ENCODE results near the gene ATG10. TPM values are rescaled to one million over a fixed set of nuclear protein-coding genes. Genes with fewer than 3 reads are reported as not detected.

The ATG10 gene
- total RNA-seq (9.0 TPM), polyA plus RNA-seq (ENCODE audit: insufficient read depth in 1 of 8, insufficient read length in 8 of 8, low replicate concordance in 1 of 8) (10 to 100 TPM in 3 of 8 donors, 1 to 10 TPM in 5; 7.4 to 10.7 (median 9.0) TPM)
- long read RNA-seq, donor 1, partial matches to known transcripts, result 3,542 of 3,713 reads
- long read RNA-seq, donor 1, other reads (novel, unspliced or antisense), result 171 of 3,713 reads
- long read RNA-seq, donor 2, result 0 reads
- long read RNA-seq, donor 3, partial matches to known transcripts, result 3,389 of 6,260 reads
- long read RNA-seq, donor 3, other reads (novel, unspliced or antisense), result 2,870 of 6,260 reads
- long read RNA-seq, donor 4, partial matches to known transcripts, result 0 of 1 reads
- long read RNA-seq, donor 4, other reads (novel, unspliced or antisense), result 0 of 1 reads
- long read RNA-seq, donor 5, partial matches to known transcripts, result 14,234 of 14,787 reads
- long read RNA-seq, donor 5, other reads (novel, unspliced or antisense), result 547 of 14,787 reads
- long read RNA-seq, donor 6, partial matches to known transcripts, result 16,010 of 16,466 reads
- long read RNA-seq, donor 6, other reads (novel, unspliced or antisense), result 452 of 16,466 reads
- long read RNA-seq, donor 7, partial matches to known transcripts, result 6,015 of 11,111 reads
- long read RNA-seq, donor 7, other reads (novel, unspliced or antisense), result 5,094 of 11,111 reads
- long read RNA-seq, donor 8, partial matches to known transcripts, result 9,157 of 9,499 reads
- long read RNA-seq, donor 8, other reads (novel, unspliced or antisense), result 341 of 9,499 reads
- long read RNA-seq, donor 9, partial matches to known transcripts, result 7,844 of 8,197 reads
- long read RNA-seq, donor 9, other reads (novel, unspliced or antisense), result 352 of 8,197 reads
- long read RNA-seq, donor 10, partial matches to known transcripts, result 13,953 of 14,101 reads
- long read RNA-seq, donor 10, other reads (novel, unspliced or antisense), result 146 of 14,101 reads
- long read RNA-seq, donor 11, partial matches to known transcripts, result 4,637 of 8,141 reads
- long read RNA-seq, donor 11, other reads (novel, unspliced or antisense), result 3,503 of 8,141 reads

DNA sequence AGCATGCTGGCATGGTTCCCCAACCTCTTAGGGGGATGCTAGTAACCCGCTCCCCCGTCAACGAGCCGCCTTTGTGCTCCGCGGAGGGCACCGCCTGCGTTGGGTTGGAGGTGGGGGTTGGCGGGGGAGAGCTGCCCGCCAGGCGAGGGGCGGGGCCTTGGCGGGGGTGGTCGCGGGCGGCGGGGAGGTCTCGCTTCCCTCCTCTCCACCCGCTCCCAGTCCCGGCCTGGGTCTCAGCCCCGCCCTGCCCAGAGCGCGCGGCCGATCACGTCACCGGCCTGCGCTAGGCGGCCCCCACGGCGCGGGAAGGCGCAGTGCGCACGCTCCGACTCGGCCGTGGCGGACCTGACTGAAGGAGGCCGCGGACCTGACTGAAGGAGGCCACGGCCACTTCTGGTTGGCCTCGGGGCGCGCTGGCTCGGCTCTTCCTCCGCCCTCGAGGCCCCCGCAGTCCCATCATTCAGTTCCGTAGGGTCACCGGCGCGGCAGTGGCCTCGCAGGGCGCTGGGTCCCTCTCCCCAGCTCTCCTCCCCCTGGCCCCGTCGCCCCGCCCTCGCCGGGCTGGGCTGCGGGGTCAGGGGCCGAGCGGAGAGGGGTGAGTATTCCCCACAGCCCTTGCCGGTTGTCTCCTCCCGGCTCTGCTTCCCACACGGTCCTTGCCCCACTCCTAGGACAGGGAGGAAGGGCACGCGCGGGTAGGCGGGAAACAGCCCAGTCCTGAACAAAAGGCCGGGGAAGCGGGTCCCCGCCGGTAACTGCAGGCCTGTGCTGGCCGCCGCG is at the start of gene ATG10:
TSS of gene ATG10 (plus strand) at position 312 of the 780 bp plus-strand sequence. CDS start 15,548 bp downstream, outside the sequence.
- peak within 1 kb of the TSS; percentile 87 for H3K4me3 ChIP-seq (ENCODE audit: low read length)
- peak; percentile 99 for DNase-seq
- H3K36me3 ChIP-seq (ENCODE audit: control insufficient read depth, insufficient read depth, low read length), result no peaks in the 10 kb centered on the region
- no peaks in the 10 kb centered on the region for H3K27me3 ChIP-seq (ENCODE audit: control insufficient read depth, insufficient read depth, low read length)
- no peaks in the 10 kb centered on the region for H3K9me3 ChIP-seq (replicated peaks; ENCODE audit: control insufficient read depth, low read depth, low read length)
- WGBS (ENCODE audit: insufficient coverage), result under 1% methylated on average over 54 of the region's 77 CpGs
- H3K4me1 ChIP-seq (ENCODE audit: control insufficient read depth, insufficient read depth, low read length), result no peaks in the 10 kb centered on the region
- H3K27ac ChIP-seq (ENCODE audit: low read length), result peak within 1 kb of the TSS; percentile 99

DNA sequence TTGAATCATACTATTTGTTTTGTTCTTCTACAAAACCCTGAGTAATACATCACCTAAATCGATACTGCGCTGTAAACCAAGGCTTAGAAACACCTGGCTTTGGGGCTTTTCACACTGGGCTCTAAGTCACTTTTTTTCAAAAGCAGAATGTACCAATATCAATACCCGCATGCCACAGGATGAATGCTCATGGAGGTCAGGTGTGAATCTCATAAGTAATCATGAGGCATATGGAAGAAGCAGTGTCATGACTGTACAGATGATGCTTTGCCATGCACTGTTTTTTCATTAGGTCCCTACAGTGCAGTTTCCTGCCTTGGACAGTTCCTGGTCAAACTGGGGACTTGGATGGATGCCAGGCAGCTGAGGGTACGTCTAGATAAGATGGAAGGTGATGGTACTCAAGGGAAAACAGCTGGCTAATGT is 49.0 kb upstream of the ATG10 start:
- Histone ChIP-seq H3K4me1 (ENCODE audit: control insufficient read depth, insufficient read depth, low read length) (peaks cover 4% of the 10 kb centered on the region), H3K9me3 (replicated peaks; ENCODE audit: control insufficient read depth, low read depth, low read length) (peaks cover 3% of the 10 kb centered on the region)

DNA sequence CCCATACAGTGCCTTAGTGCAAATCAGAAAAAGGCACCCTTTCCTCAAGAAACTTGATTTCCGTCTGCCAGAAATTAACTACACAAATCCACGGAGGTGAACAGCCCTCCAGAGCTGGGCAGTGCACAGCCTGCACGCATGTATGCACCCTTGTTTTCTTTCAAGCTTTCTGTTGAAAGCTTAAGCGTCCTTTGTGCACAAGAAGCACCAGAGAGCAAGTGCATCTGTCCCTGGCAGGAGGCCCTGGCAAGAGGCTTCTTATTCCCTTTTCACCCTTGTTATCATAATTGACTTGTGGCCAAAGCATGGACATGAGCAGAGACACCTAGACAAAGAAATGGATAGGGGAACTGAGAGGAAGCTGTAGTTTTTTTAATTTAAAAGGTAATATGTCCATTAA is 47.4 kb upstream of the ATG10 start:
- Histone ChIP-seq H3K27me3 (ENCODE audit: control insufficient read depth, insufficient read depth, low read length) (no peaks in the 10 kb centered on the region), H3K27ac (ENCODE audit: low read length) (no peak overlapping the region), H3K4me1 (ENCODE audit: control insufficient read depth, insufficient read depth, low read length) (peaks cover 4% of the 10 kb centered on the region), H3K4me3 (ENCODE audit: low read length) (no peak overlapping the region), H3K9me3 (replicated peaks; ENCODE audit: control insufficient read depth, low read depth, low read length) (peaks cover 3% of the 10 kb centered on the region), H3K36me3 (ENCODE audit: control insufficient read depth, insufficient read depth, low read length) (no peaks in the 10 kb centered on the region)
- 35% methylated on average over 4 of the region's 4 CpGs for WGBS (ENCODE audit: insufficient coverage)
- peak; percentile 28 for DNase-seq

More for the DNA sequence above, 49.0 kb upstream of the ATG10 start:
- DNase-seq, result peak; percentile 8
- no CpG with 5 or more reads among the region's 4 CpGs for WGBS (ENCODE audit: insufficient coverage)
- Histone ChIP-seq H3K4me3 (ENCODE audit: low read length) (no peak overlapping the region), H3K27me3 (ENCODE audit: control insufficient read depth, insufficient read depth, low read length) (no peaks in the 10 kb centered on the region), H3K27ac (ENCODE audit: low read length) (no peak overlapping the region), H3K36me3 (ENCODE audit: control insufficient read depth, insufficient read depth, low read length) (no peaks in the 10 kb centered on the region)

DNA sequence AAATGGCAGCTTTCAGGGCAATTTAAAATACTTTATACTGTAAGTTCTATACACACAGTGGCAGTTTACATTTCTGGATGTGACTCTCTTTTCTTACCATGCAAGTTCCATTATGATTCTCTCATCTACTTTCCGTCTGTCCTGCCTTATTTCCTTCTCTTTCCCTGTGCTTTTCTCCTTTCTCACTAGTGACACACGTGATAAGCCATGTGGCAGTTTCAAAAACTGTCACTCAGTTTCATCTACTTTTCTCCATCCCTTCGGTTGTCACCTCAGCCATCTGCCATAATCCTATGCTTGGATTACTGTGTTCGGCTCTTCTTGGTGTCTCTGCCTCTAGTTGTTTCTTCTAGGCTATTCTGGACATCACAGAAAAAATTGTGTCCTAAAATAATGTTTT is 46.8 kb upstream of the ATG10 start:
- no peaks in the 10 kb centered on the region for H3K36me3 ChIP-seq (ENCODE audit: control insufficient read depth, insufficient read depth, low read length)
- H3K9me3 ChIP-seq (replicated peaks; ENCODE audit: control insufficient read depth, low read depth, low read length), result peaks cover 3% of the 10 kb centered on the region
- 74% methylated on average over 2 of the region's 4 CpGs for WGBS (ENCODE audit: insufficient coverage)
- H3K27ac ChIP-seq (ENCODE audit: low read length), result no peak overlapping the region
- no peaks in the 10 kb centered on the region for H3K27me3 ChIP-seq (ENCODE audit: control insufficient read depth, insufficient read depth, low read length)
- no peak overlapping the region for H3K4me3 ChIP-seq (ENCODE audit: low read length)
- DNase-seq, result no peak
- H3K4me1 ChIP-seq (ENCODE audit: control insufficient read depth, insufficient read depth, low read length), result peaks cover 4% of the 10 kb centered on the region

DNA sequence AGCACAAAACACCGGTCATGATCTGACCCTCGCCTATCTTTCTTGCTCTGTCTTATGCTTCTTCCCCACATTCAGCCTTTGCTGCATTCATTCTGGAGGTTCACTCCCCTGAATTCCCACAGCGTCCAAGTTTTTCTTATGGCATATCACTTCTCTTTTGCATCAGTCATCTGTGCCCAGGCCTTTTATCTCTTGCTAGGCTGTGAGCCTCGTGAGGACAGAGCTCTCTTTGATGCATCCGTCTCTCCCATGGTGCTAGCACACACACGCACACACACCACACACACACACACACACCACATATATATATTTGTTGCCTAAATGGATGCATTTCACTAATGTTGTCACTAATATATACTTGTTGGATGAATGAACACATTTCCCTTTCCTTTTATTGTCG is 45.8 kb upstream of the ATG10 start:
- Histone ChIP-seq H3K4me3 (ENCODE audit: low read length) (no peak overlapping the region), H3K27me3 (ENCODE audit: control insufficient read depth, insufficient read depth, low read length) (no peaks in the 10 kb centered on the region), H3K9me3 (replicated peaks; ENCODE audit: control insufficient read depth, low read depth, low read length) (peaks cover 3% of the 10 kb centered on the region), H3K4me1 (ENCODE audit: control insufficient read depth, insufficient read depth, low read length) (peaks cover 4% of the 10 kb centered on the region), H3K27ac (ENCODE audit: low read length) (no peak overlapping the region), H3K36me3 (ENCODE audit: control insufficient read depth, insufficient read depth, low read length) (no peaks in the 10 kb centered on the region)
- DNase-seq, result no peak
- WGBS (ENCODE audit: insufficient coverage), result 69% methylated on average over 3 of the region's 7 CpGs

DNA sequence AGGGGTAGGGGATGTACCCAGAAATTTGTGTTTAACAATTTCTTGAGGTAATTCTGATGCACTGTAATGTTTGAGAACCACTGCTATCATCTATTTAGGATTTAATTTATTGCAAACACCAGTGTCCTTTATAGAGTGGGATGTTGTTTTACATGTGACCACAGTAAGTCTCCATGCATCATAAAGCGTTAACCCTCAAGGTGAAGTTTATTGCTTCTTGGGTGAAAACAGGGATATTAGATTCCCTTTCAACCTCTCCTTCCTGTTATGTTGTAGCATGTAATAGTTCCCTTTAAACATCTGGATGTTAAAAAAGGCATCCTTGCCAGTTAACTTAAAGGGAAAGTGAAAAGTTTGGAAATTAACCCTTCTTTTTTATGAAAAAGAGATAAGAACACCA is 35.8 kb upstream of the ATG10 start:
- no peaks in the 10 kb centered on the region for H3K4me1 ChIP-seq (ENCODE audit: control insufficient read depth, insufficient read depth, low read length)
- peaks cover 3% of the 10 kb centered on the region for H3K9me3 ChIP-seq (replicated peaks; ENCODE audit: control insufficient read depth, low read depth, low read length)
- H3K4me3 ChIP-seq (ENCODE audit: low read length), result no peak overlapping the region
- DNase-seq, result no peak
- no peaks in the 10 kb centered on the region for H3K36me3 ChIP-seq (ENCODE audit: control insufficient read depth, insufficient read depth, low read length)
- WGBS (ENCODE audit: insufficient coverage), result no CpG with 5 or more reads among the region's 1 CpG
- no peak overlapping the region for H3K27ac ChIP-seq (ENCODE audit: low read length)
- no peaks in the 10 kb centered on the region for H3K27me3 ChIP-seq (ENCODE audit: control insufficient read depth, insufficient read depth, low read length)

DNA sequence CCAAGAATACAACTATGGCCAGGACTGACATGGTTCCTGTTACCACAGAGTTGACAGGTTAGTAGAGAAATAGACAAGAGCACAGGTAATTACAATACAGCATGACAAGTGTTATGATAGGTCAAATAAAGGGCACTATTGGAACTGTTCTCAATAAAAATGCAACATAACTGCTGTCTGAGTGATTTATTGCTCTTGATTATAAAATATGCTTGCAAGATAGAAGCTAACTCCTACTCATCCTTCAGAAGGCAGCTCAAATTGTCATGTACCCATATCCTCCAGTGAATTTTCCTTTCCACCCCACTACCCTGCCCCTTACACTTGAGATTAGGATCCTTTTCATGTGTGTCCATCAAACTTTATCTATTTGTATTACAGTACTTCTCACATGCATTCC is 35.1 kb upstream of the ATG10 start:
- no peak overlapping the region for H3K4me3 ChIP-seq (ENCODE audit: low read length)
- peaks cover 7% of the 10 kb centered on the region for H3K9me3 ChIP-seq (replicated peaks; ENCODE audit: control insufficient read depth, low read depth, low read length)
- no peaks in the 10 kb centered on the region for H3K27me3 ChIP-seq (ENCODE audit: control insufficient read depth, insufficient read depth, low read length)
- no peaks in the 10 kb centered on the region for H3K4me1 ChIP-seq (ENCODE audit: control insufficient read depth, insufficient read depth, low read length)
- H3K36me3 ChIP-seq (ENCODE audit: control insufficient read depth, insufficient read depth, low read length), result no peaks in the 10 kb centered on the region
- DNase-seq, result no peak
- H3K27ac ChIP-seq (ENCODE audit: low read length), result no peak overlapping the region

DNA sequence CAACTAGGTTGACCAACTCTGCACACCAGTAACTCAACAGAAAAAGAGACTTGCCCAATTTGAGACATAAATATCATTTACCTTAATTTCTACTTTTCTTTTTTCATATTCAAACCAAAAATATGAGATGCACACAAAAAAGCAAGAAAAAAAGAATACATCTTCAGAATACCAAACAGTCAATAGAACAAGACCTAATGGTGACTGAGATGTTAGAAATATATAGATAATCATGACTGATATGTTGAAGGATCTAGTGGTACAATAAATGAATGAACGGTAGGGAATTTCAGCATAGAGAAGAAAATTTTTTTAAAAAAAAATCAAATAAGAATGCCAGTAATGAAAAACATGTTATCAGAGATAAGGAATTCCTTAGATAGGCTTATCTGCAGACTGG is 29.1 kb upstream of the ATG10 start:
- Histone ChIP-seq H3K4me3 (ENCODE audit: low read length) (no peak overlapping the region), H3K4me1 (ENCODE audit: control insufficient read depth, insufficient read depth, low read length) (no peaks in the 10 kb centered on the region), H3K36me3 (ENCODE audit: control insufficient read depth, insufficient read depth, low read length) (no peaks in the 10 kb centered on the region), H3K9me3 (replicated peaks; ENCODE audit: control insufficient read depth, low read depth, low read length) (peaks cover 11% of the 10 kb centered on the region), H3K27ac (ENCODE audit: low read length) (no peak overlapping the region), H3K27me3 (ENCODE audit: control insufficient read depth, insufficient read depth, low read length) (no peaks in the 10 kb centered on the region)
- DNase-seq, result no peak
- no CpG with 5 or more reads among the region's 1 CpG for WGBS (ENCODE audit: insufficient coverage)

DNA sequence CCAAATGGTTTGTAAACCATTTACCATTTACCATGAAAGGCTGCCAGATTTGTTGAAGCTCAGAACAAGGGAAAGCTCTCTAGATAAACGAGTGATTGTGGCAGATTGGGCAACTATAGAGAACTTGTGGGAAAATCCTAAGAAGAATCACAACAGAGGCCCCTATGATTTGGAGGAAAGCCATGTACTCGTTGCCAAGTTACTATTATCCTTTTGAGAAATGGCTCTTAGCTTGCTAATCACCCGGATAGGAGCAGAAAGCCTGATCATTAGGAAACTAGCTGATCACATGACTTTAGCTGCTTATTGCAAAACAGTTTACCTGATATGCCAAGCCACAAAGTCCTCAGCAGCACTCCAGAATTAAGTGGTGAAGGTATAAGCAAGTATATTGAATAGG is 23.5 kb upstream of the ATG10 start:
- H3K9me3 ChIP-seq (replicated peaks; ENCODE audit: control insufficient read depth, low read depth, low read length), result no peaks in the 10 kb centered on the region
- WGBS (ENCODE audit: insufficient coverage), result no CpG with 5 or more reads among the region's 3 CpGs
- H3K27ac ChIP-seq (ENCODE audit: low read length), result no peak overlapping the region
- DNase-seq, result no peak
- no peaks in the 10 kb centered on the region for H3K4me1 ChIP-seq (ENCODE audit: control insufficient read depth, insufficient read depth, low read length)
- H3K27me3 ChIP-seq (ENCODE audit: control insufficient read depth, insufficient read depth, low read length), result no peaks in the 10 kb centered on the region
- no peaks in the 10 kb centered on the region for H3K36me3 ChIP-seq (ENCODE audit: control insufficient read depth, insufficient read depth, low read length)
- H3K4me3 ChIP-seq (ENCODE audit: low read length), result no peak overlapping the region
